Smooth muscle cell (in vitro differentiated cells): Measurements from ENCODE around the gene XRCC1. TPM values are rescaled to one million over a fixed set of nuclear protein-coding genes. Genes with fewer than 3 reads are reported as not detected.
"Not testable (repeated sequence)": the region's sequence is repeated elsewhere in the genome, so short reads cannot be mapped to it uniquely, and the experiment has no call there.

Experiments
- DNase-seq: peaks from one replicate; lab custom pipeline; 2025; ENCODE audit not compliant: unreplicated experiment; lab: John Stamatoyannopoulos, UW
- H2AFZ ChIP-seq: fragments of 200-600 bp; sonication (generic); 2 replicates; pipeline ENCODE4 v1.6.0; 2016; ENCODE audit warnings: antibody characterized with exemption, low read depth, mild to moderate bottlenecking
- H3F3A ChIP-seq: fragments of 200-600 bp; sonication (generic); 2 replicates; pipeline ENCODE4 v1.6.0; 2017; ENCODE audit warnings: antibody characterized with exemption, low read depth
- H3K27ac ChIP-seq: fragments of 200-600 bp; sonication (generic); 2 replicates; pipeline ENCODE4 v1.5.1; 2016; ENCODE audit warnings: low read depth, mild to moderate bottlenecking
- H3K27me3 ChIP-seq: fragments of 200-600 bp; sonication (generic); 2 replicates; pipeline ENCODE4 v1.6.1; 2016; ENCODE audit warnings: low read depth, mild to moderate bottlenecking
- H3K36me3 ChIP-seq: fragments of 200-600 bp; sonication (generic); 2 replicates; pipeline ENCODE4 v1.5.1; 2016; ENCODE audit warnings: low read depth
- H3K4me1 ChIP-seq: fragments of 200-600 bp; sonication (generic); 2 replicates; pipeline ENCODE4 v1.5.1; 2016; ENCODE audit warnings: low read depth
- H3K4me2 ChIP-seq: fragments of 200-600 bp; sonication (generic); 2 replicates; pipeline ENCODE4 v1.6.0; 2016; ENCODE audit warnings: mild to moderate bottlenecking
- H3K4me3 ChIP-seq: fragments of 200-600 bp; sonication (generic); 2 replicates; pipeline ENCODE4 v1.5.1; 2016; ENCODE audit warnings: mild to moderate bottlenecking
- H3K79me2 ChIP-seq: fragments of 200-600 bp; sonication (generic); 2 replicates; pipeline ENCODE4 v1.6.0; 2016; ENCODE audit warnings: low read depth, mild to moderate bottlenecking
- H3K9ac ChIP-seq: fragments of 200-600 bp; sonication (generic); 2 replicates; pipeline ENCODE4 v1.6.0; 2016; ENCODE audit warnings: low read depth
- H3K9me3 ChIP-seq: fragments of 200-600 bp; sonication (generic); replicated peaks from 2 replicates; pipeline ENCODE4 v1.5.1; 2016; ENCODE audit warnings: low read depth
- H4K20me1 ChIP-seq: fragments of 200-600 bp; sonication (generic); 2 replicates; pipeline ENCODE4 v1.6.0; 2016; ENCODE audit warnings: low read depth
- CTCF ChIP-seq: fragments of 200-600 bp; sonication (generic); IDR thresholded peaks from 2 replicates; pipeline ENCODE4 v1.5.1; 2017; ENCODE audit warnings: borderline replicate concordance, mild to moderate bottlenecking, antibody characterized with exemption; ENCODE audit not compliant: insufficient read depth, poor library complexity, severe bottlenecking
- WGBS: methylation state at CpG from one replicate; pipeline ENCODE4 v1.1.7; 2016; ENCODE audit warnings: low lambda C conversion rate; 5-methylcytosine and 5-hydroxymethylcytosine counted together
- polyA plus RNA-seq: library from polyadenylated mRNA; unstranded; fragments of >200 nt; fragmentation: Nextera tagmentation; extraction: Ambion mirVana; gene quantifications from 2 replicates; pipeline ENCODE4 v1.2.1, GENCODE V29; 2016
- total RNA-seq: library from RNA; depleted of rRNA; stranded (reverse); fragments of >200 nt; gene quantifications from 2 replicates; pipeline ENCODE4 v1.2.3, GENCODE V29; 2014

The XRCC1 gene
- total and polyA plus RNA-seq, 2 experiments from 2014 or later, result 24.9 to 35.1 TPM

DNA sequence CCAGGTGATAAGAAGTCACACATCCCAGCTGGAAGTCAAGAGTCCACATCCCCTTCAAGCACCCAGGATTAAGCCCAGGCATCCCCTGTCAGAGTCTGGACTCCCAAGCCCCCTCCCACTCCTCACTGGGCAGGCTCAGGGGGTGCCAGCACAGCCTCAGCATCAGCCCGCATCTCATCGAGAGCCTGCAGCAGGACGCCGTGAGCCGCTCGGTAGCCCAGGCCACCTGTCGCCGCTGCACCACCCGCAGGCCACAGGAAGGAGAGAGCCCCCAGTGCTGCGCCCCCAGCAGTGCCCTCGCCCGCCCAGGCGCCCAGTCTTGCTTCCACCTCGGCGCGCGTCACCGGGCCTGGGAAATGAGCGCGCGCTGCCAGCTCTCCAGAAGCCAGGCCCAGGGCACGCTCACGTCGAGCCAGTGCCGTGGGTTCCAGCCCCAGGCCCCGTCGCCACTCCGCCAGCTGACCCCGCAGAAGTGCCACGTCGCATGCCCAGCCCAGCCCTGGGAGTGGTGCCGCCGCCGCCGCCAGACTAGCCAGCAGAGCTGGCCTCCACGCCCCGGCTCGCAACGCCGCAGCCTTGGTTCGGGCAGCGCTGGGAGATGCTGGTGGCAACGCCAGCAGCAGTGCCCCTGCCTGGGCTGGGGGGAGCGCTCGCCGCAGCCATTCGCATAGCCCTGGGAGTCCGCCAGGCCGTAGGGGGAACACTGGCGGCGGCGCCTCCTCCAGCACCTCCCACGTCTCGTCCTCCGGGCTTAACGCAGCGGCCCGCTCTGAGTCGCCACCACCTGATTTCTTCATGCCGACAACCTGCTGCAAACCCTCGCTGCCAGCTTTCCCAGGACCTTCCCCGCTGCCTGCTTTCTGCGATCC lies 16.8 kb upstream of the XRCC1 start:
- Histone ChIP-seq H3K4me3 (no peak overlapping the region), H3K4me2 (no peak overlapping the region), H3F3A (no peaks in the 10 kb centered on the region), H4K20me1 (peaks cover 55% of the 10 kb centered on the region), H3K9ac (no peak overlapping the region), H3K27me3 (no peaks in the 10 kb centered on the region), H3K4me1 (peaks cover 4% of the 10 kb centered on the region), H3K79me2 (peaks cover 46% of the 10 kb centered on the region), H3K27ac (no peak overlapping the region), H3K9me3 (no peaks in the 10 kb centered on the region), H3K36me3 (no peaks in the 10 kb centered on the region), H2AFZ (no peak overlapping the region)
- TF ChIP-seq CTCF, result no peak
- DNase-seq, result no peak
- 97% methylated on average over 51 of the region's 63 CpGs for WGBS

- H3K27ac ChIP-seq, result no peak overlapping the region
- WGBS, result 97% methylated on average over 6 of the region's 6 CpGs
- TF ChIP-seq CTCF, result no peak
- no peak overlapping the region for H3K4me3 ChIP-seq
- no peaks in the 10 kb centered on the region for H3F3A ChIP-seq
- H2AFZ ChIP-seq, result no peak overlapping the region
- peaks cover 53% of the 10 kb centered on the region for H4K20me1 ChIP-seq
- no peaks in the 10 kb centered on the region for H3K4me1 ChIP-seq
- no peak for DNase-seq
- peaks cover 40% of the 10 kb centered on the region for H3K79me2 ChIP-seq
- no peaks in the 10 kb centered on the region for H3K27me3 ChIP-seq
- no peaks in the 10 kb centered on the region for H3K36me3 ChIP-seq
- no peak overlapping the region for H3K4me2 ChIP-seq
- H3K9me3 ChIP-seq, result no peaks in the 10 kb centered on the region
- H3K9ac ChIP-seq, result no peak overlapping the region
Measured at GRCh38 chr19:43589678-43590077, 14.4 kb upstream of the XRCC1 start.

- no peaks in the 10 kb centered on the region for H3K9me3 ChIP-seq
- H3K36me3 ChIP-seq, result no peaks in the 10 kb centered on the region
- no peaks in the 10 kb centered on the region for H3K27me3 ChIP-seq
- H4K20me1 ChIP-seq, result peaks cover 49% of the 10 kb centered on the region
- H2AFZ ChIP-seq, result no peak overlapping the region
- H3K4me2 ChIP-seq, result no peak overlapping the region
- WGBS, result 95% methylated on average over 5 of the region's 5 CpGs
- no peaks in the 10 kb centered on the region for H3K4me1 ChIP-seq
- H3K79me2 ChIP-seq, result peaks cover 36% of the 10 kb centered on the region
- DNase-seq, result no peak
- no peaks in the 10 kb centered on the region for H3F3A ChIP-seq
- no peak overlapping the region for H3K4me3 ChIP-seq
- no peak overlapping the region for H3K27ac ChIP-seq
- H3K9ac ChIP-seq, result no peak overlapping the region
- TF ChIP-seq CTCF, result no peak
Measured at GRCh38 chr19:43589277-43589676, 13.9 kb upstream of the XRCC1 start.

DNA sequence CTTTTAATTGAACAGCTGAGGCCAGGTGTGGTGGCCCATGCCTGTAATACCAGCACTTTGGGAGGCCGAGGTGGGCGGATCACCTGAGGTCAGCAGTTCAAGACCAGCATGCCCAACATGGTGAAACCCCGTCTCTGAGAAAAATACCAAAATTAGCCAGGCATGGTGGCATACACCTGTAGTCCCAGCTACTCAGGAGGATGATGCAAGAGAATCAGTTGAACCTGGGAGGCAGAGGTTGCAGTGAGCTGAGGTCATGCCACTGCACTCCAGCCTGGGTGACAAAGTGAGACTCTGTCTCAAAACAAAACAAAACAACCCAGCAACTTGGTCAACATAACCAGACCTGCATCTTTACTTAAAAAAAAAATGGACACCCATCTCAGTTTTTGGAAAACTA lies 11.7 kb upstream of the XRCC1 start:
- H3K4me3 ChIP-seq, H3K9ac ChIP-seq, H3K27ac ChIP-seq, H3K4me2 ChIP-seq, H2AFZ ChIP-seq, H3K36me3 ChIP-seq, H3K4me1 ChIP-seq, H3F3A ChIP-seq, H3K27me3 ChIP-seq, H3K9me3 ChIP-seq, DNase-seq: not testable (repeated sequence)
- H3K79me2 ChIP-seq, result peaks cover 16% of the 10 kb centered on the region
- H4K20me1 ChIP-seq, result peaks cover 31% of the 10 kb centered on the region
- WGBS, result 97% methylated on average over 3 of the region's 3 CpGs
